Endothelial cell of umbilical vein (primary cell): ENCODE results near the gene AGBL4. TPM values are rescaled to one million over a fixed set of nuclear protein-coding genes. Genes with fewer than 3 reads are reported as not detected.
"Not testable (repeated sequence)": the region's sequence is repeated elsewhere in the genome, so short reads cannot be mapped to it uniquely, and the experiment has no call there.

Experiments
- BruUV-seq: library from RNA; stranded (reverse); fragments of 400-500 nt; replicated peaks from 2 replicates; lab custom pipeline; 2021; lab: Mats Ljungman, UMichigan
- CTCF ChIA-PET: fragments of 300-600, 350-600 bp; sonication (Branson Sonifier 250); formaldehyde crosslinking; loops from one replicate; lab custom pipeline; 2021; ENCODE audit warnings: antibody characterized with exemption, inconsistent platforms; lab: Charles Lee
- POLR2A ChIA-PET: fragments of 300-600, 350-600 bp; sonication (Branson Sonifier 250); formaldehyde crosslinking; loops from one replicate; lab custom pipeline; 2021; ENCODE audit warnings: antibody characterized with exemption, inconsistent platforms; lab: Charles Lee
- DNase-seq: peaks from one replicate; pipeline ENCODE4 v3.0.0-alpha.2; 2011; ENCODE audit warnings: low read depth, low spot score
- FAIRE-seq: peaks from 2 replicates; lab custom pipeline; 2011; peaks lifted over from hg19 to GRCh38; lab: Jason Lieb, UNC
- H2AFZ ChIP-seq: 2 replicates; pipeline ENCODE4 v1.6.0; 2012; ENCODE audit warnings: low read depth, low read length, control low read depth, inconsistent platforms
- H3K27ac ChIP-seq: 2 replicates; pipeline ENCODE4 v1.5.1; 2011; ENCODE audit warnings: low read depth, mild to moderate bottlenecking, control low read depth, low read length, moderate library complexity; ENCODE audit not compliant: insufficient read depth
- H3K27me3 ChIP-seq, 2 experiments: 2 replicates each; pipeline versions ENCODE4 v1.6.0 to v1.6.1; 2011; ENCODE audit warnings: low read length in 2 of 2, mixed read lengths in 1 of 2; ENCODE audit not compliant: control insufficient read depth in 2 of 2, insufficient read depth in 2 of 2
- H3K36me3 ChIP-seq, 2 experiments: 2 replicates in 1 of 2; 3 replicates in 1 of 2; pipeline ENCODE4 v1.5.1; 2011; ENCODE audit warnings: low read length in 2 of 2, mild to moderate bottlenecking in 1 of 2, moderate library complexity in 1 of 2; ENCODE audit not compliant: control insufficient read depth in 2 of 2, insufficient read depth in 2 of 2; ENCODE audit errors: extremely low read depth in 1 of 2
- H3K4me1 ChIP-seq: 3 replicates; pipeline ENCODE4 v1.5.1; 2011; ENCODE audit warnings: mild to moderate bottlenecking, low read length; ENCODE audit not compliant: control insufficient read depth, insufficient read depth; ENCODE audit errors: extremely low read depth
- H3K4me2 ChIP-seq: 2 replicates; pipeline ENCODE4 v1.6.1; 2011; ENCODE audit warnings: low read length, control low read depth, mixed read lengths; ENCODE audit not compliant: insufficient read depth
- H3K4me3 ChIP-seq, 3 experiments: fragments of 200-600 bp in 1 of 3; sonication (generic), shearing (Covaris generic) in 1 of 3; replicated peaks in 1 of 3; 2 replicates each; pipeline ENCODE4 v1.5.1; 2011 to 2016; ENCODE audit warnings: control low read depth in 3 of 3, low read length in 3 of 3, mild to moderate bottlenecking in 2 of 3, inconsistent platforms in 1 of 3, low read depth in 1 of 3, moderate library complexity in 1 of 3; ENCODE audit not compliant: insufficient read depth in 1 of 3
- H3K79me2 ChIP-seq: 2 replicates; pipeline ENCODE4 v1.6.0; 2012; ENCODE audit warnings: low read length, inconsistent platforms; ENCODE audit not compliant: control insufficient read depth, insufficient read depth
- H3K9ac ChIP-seq: replicated peaks from 2 replicates; pipeline ENCODE3; 2011; ENCODE audit warnings: low read length, control low read depth; ENCODE audit not compliant: insufficient read depth; ENCODE audit errors: extremely low read depth
- H3K9me1 ChIP-seq: replicated peaks from 3 replicates; pipeline ENCODE4 v1.6.0; 2011; ENCODE audit warnings: mild to moderate bottlenecking, low read length; ENCODE audit not compliant: control insufficient read depth, insufficient read depth; ENCODE audit errors: extremely low read depth
- H3K9me3 ChIP-seq: replicated peaks from 2 replicates; pipeline ENCODE4 v1.5.1; 2012; ENCODE audit warnings: low read length, inconsistent platforms; ENCODE audit not compliant: control insufficient read depth, insufficient read depth
- H4K20me1 ChIP-seq: replicated peaks from 2 replicates; pipeline ENCODE3; 2011; ENCODE audit warnings: mild to moderate bottlenecking, low read length; ENCODE audit not compliant: control insufficient read depth, insufficient read depth; ENCODE audit errors: extremely low read depth
- EZH2 ChIP-seq: IDR thresholded peaks from 2 replicates; pipeline ENCODE4 v1.6.1; 2012; ENCODE audit warnings: borderline replicate concordance, low read depth, mild to moderate bottlenecking, moderate library complexity, low read length, inconsistent platforms; ENCODE audit not compliant: severe bottlenecking
- FOS ChIP-seq: IDR thresholded peaks from 2 replicates; pipeline ENCODE4 v1.6.1; 2011; ENCODE audit warnings: mild to moderate bottlenecking, low read length, moderate library complexity, borderline replicate concordance; ENCODE audit not compliant: insufficient read depth
- GATA2 ChIP-seq: IDR thresholded peaks from 2 replicates; pipeline ENCODE4 v1.7.0; 2011; ENCODE audit warnings: low read depth, mild to moderate bottlenecking, moderate library complexity, mixed read lengths, low read length; ENCODE audit not compliant: insufficient read length, insufficient read depth
- POLR2A ChIP-seq: IDR thresholded peaks from 2 replicates; pipeline ENCODE4 v1.6.1; 2012; ENCODE audit warnings: low read depth, mild to moderate bottlenecking, control low read depth, low read length
- POLR2AphosphoS5 ChIP-seq: IDR thresholded peaks from 2 replicates; pipeline ENCODE4 v1.6.1; 2012; ENCODE audit warnings: low read depth, mild to moderate bottlenecking, control low read depth, low read length, moderate library complexity; ENCODE audit not compliant: insufficient read depth
- dilution Hi-C: fragments of 300-500 bp; cut with MboI; formaldehyde crosslinking; loops from one replicate; pipeline ENCODE4 v1.15.0; 2019; ENCODE audit warnings: low sequenced_read_pairs; ENCODE audit not compliant: extremely low pct_ligation_motif_present
- intact Hi-C: fragments of 100-400 bp; cut with micrococcal nuclease; formaldehyde crosslinking; loops from one replicate; pipeline ENCODE4 v1.10.0; 2022
- polyA plus RNA-seq, 4 experiments: library from polyadenylated mRNA; depleted of rRNA in 3 of 4; stranded (reverse) in 3 of 4; unstranded in 1 of 4; fragments of >200 nt; gene quantifications; 2 replicates each; pipeline versions ENCODE4 v1.2.1 to v1.2.3, GENCODE V29; 2011 to 2012; ENCODE audit warnings: missing spikeins in 1 of 4
- total RNA-seq: library from RNA; stranded (reverse); gene quantifications from 2 replicates; pipeline ENCODE4 v1.2.3, GENCODE V29; 2021
- TF ChIP-seq, protein P1 (sequence below): IDR thresholded peaks from 2 replicates; pipeline ENCODE4 v1.6.1; 2011; ENCODE audit not compliant: insufficient read depth, insufficient read length

AGBL4 gene
- total and polyA plus RNA-seq, 2 donors (not counting 3 experiments of a cell fraction or from before 2014, with no cell fraction given), result not detected

DNA sequence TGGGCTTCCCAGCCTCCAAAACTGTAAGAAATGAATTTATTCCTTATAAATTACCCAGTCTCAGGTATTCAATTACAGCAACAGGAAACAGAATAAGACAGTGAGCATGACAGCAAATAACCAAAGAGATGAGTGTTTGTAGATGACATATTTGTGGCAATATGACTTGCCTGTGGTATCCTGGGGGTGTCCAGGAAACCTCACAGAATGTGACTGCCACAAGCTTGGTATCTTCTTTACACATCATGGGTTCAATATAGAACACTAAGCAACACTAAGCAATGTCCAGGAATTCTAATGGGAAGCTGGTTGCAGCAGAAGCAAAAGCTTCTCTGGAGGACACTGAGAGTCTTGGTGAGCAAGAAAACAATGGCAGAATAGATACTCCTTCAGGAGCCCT, 1010.7 kb downstream of the AGBL4 start:
- DNase-seq, result no peak
- Histone ChIP-seq H2AFZ (no peak overlapping the region), H3K27ac (no peak overlapping the region), H3K36me3 (no peaks in the 10 kb centered on the region), H3K4me3 (no peak overlapping the region), H3K4me2 (no peak overlapping the region), H3K27me3 (no peaks in the 10 kb centered on the region), H3K9ac (no peak overlapping the region), H3K9me3 (no peaks in the 10 kb centered on the region), H3K9me1 (no peaks in the 10 kb centered on the region), H3K4me1 (no peaks in the 10 kb centered on the region), H3K79me2 (no peaks in the 10 kb centered on the region), H4K20me1 (no peaks in the 10 kb centered on the region)
- dilution Hi-C loops, result no loop called here
- ChIA-PET CTCF (no interaction called here), POLR2A (no interaction called here)
- FAIRE-seq, result no peak
- intact Hi-C loops, result no loop called here
- no TSS peak for BruUV-seq
- TF ChIP-seq EZH2, result no peak
- TF ChIP-seq POLR2A, result no peak
- no peak for TF ChIP-seq FOS
- no peak for TF ChIP-seq POLR2AphosphoS5
- TF ChIP-seq, protein P1, sequence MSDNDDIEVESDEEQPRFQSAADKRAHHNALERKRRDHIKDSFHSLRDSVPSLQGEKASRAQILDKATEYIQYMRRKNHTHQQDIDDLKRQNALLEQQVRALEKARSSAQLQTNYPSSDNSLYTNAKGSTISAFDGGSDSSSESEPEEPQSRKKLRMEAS, result no peak
- TF ChIP-seq GATA2, result no peak

DNA sequence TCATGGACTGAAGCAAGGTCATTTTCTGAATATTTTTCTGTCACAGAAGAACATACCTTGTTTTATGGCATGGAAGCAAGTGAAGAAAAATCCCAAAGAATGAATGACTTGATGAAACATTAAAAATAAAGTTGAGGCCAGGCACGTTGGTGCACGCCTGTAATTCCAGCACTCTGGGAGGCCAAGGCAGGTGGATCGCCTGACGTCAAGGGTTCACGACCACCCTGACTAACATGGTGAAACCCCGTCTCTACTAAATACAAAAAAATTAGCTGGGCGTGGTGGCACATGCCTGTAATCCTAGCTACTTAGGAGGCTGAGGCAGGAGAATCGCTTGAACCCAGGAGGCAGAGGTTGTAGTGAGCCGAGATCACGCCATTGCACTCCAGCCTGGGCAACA, 1020.8 kb downstream of the AGBL4 start:
- dilution Hi-C loops, BruUV-seq, DNase-seq, H3K9ac ChIP-seq, H3K27me3 ChIP-seq, H3K79me2 ChIP-seq, intact Hi-C loops, H3K4me3 ChIP-seq, H3K4me2 ChIP-seq, FAIRE-seq, H3K27ac ChIP-seq, H2AFZ ChIP-seq, H3K9me3 ChIP-seq, H3K4me1 ChIP-seq, H3K36me3 ChIP-seq, POLR2A ChIA-PET, H3K9me1 ChIP-seq, CTCF ChIA-PET, H4K20me1 ChIP-seq: not testable (repeated sequence)
